ENCODE data around the gene ADAMTSL5.

ADAMTSL5 gene

DNA sequence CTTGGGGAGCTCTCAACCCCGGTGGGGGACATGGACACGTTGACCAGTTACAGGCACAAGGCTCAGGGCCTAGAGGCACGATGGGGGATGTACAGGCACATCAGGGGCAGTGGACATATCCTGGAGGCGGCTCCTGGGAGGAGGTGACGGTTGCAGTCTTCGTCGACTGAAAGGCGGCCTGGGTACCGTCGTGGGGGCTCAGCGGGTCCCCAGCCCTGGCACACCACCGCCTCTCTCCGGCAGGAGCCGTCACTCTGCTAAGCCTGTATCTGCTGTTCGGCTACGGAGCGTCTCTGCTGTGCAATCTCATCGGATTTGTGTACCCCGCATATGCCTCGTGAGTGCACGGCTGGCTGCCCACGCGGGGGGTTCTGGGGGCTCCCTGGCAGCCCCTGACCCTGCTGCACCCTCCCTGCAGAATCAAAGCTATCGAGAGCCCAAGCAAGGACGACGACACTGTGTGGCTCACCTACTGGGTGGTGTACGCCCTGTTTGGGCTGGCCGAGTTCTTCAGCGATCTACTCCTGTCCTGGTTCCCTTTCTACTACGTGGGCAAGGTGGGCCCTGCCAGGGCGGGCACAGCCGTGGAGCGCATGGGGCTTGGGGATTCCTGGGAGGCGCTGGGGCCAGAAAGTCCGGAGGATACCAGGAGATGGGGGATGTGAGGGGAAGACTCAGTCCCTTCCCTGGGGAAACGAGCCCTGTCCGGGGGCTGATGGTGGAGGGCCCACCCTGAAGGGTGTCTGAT is 17.6 kb downstream of the ADAMTSL5 start:
- DNase-seq, result no peak

DNA sequence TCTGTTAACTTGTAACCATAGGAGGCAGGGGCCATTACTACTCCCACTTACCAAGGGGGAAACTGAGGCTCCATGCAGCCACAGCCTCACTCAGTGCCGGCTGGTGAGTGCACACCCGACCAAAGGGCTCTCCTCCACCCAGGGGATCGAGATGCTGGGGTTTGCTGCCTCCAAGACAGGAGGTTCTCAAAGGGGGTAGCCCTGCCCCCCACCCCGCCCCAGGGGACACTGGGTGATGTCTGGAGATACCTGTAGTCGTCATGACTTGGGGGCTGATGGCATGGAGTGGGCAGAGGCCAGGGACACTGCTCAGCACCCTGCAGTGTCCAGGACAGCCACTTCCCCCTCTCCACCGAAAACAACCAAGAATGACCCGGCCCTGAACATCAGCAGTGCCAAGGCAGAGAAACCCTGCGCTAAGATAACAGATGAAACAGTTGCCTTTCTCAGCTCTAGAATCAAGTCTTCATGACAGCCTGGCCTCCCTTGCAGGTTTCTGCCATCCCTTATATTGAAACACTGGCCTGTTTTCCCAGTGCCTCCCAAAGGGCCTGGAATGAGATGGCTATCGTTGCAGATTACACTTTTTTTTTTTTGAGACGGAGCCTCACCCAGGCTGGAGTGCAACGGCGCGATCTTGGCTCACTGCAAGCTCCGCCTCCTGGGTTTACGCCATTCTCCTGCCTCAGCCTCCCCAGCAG is 18.6 kb downstream of the ADAMTSL5 start:
- no peak for DNase-seq

DNA sequence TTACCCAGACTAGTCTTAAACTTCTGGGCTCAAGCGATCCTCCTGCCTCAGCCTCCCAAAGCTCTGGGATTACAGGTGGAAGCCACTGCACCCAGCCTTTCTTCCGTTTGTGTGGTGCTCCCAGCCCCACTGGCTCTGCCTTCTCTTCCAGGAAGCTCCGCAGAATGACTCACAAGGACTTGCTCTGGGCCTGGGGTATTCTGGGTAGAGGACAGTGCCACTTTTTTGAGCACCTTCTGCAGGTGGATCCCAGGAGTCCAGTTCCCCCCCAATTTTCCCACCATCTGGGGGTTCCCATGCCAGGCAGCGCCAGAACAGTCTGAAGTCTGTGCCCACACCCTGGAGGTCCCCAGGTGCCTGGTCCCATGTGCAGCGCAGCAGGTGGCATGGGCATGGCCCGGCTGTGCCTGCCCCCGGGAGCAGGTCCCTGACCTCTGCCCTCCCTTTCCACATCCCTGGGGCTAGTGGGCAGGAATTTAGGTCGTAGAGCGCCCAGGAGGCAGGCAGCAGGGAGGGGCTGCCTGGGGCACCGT is 20.3 kb downstream of the ADAMTSL5 start:
- no peak for DNase-seq

DNA sequence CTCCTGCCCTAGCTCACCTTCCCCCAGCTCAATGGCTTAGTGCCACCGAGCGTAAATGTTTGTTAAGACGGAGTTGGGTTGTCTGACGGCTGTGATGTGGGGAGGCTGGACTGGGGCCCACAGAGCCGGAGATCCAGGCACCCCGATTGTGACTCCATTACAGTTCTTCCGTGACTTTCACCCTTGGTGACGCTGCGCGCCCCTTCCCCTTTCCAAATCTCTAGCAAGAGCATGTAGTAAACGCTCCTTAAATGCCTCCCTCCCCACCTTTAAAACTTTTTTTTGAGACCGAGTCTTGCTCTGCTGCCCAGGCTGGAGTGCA is 21.0 kb downstream of the ADAMTSL5 start:
- no peak for DNase-seq

GRCh38 chr19:1491114-1491848 is 21.5 kb downstream of the ADAMTSL5 start, which contains the start of gene REEP6:
REEP6 (plus strand) TSS chr19:1491181; CDS start chr19:1491270, 89 bp downstream.
- DNase-seq, result no peak

GRCh38 chr19:1490311-1491113 is 22.3 kb downstream of the ADAMTSL5 start, which contains the start of gene PCSK4:
PCSK4 (minus strand) TSS chr19:1490350; CDS start chr19:1490346, 4 bp downstream.
- peak; percentile 98 to 99 for DNase-seq

DNA sequence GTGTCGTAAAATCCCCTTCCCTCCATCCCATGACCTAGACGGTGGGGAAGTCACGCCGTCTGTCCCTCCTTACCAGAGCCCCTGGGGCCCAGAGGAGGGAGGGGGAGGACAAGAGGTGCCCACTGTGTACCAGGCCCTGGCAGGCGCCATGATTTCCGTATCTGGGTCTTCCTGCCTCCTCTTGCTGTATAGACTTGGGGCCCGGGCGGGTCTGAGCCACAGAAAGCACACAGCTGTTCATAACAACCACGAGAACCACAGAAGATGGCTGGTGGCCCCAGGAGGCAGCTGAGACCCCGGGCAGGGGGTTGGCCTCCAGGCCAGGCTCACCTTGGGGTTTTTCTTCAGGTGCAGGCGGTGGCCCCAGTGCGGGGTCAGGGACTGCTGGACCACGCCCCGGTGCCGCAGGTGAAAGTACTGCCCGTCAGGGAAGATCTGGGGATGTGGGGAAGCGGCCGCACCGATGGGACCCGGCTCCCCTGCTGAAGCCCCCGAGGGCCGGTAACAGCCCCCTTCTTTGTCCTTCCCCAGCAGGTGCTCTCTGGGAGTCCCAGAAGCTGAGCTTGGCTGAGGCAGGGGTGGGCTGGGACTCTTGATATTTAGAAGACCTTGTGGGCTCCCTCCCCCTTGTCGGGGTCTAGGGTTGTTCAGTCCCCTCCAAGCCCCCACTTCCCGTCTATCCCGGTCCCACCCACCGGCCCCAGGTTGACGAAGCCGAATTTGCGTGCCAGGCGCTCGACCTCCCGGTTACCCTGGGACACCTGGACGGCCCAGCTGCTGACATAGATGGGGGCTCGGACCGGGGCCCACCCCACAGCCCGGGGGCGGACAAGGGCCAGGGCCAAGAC is 23.1 kb downstream of the ADAMTSL5 start:
- no peak for DNase-seq

DNA sequence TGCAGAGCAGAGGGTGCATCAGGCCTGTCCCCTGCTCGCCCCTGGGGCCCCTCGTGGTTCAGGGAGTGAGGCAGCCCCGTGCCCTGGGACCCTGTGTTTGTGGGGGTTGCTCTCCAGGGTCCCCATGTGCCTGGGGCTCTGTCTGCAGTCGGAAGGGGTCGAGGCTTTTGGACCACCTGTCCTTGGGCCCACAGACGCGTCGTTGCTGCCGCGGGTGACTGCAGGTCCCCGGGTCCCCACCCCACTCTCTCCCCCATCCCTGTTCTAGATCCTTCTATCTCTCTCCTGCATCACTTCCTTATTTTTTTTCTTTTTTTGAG is 24.6 kb downstream of the ADAMTSL5 start:
- no peak for DNase-seq

DNA sequence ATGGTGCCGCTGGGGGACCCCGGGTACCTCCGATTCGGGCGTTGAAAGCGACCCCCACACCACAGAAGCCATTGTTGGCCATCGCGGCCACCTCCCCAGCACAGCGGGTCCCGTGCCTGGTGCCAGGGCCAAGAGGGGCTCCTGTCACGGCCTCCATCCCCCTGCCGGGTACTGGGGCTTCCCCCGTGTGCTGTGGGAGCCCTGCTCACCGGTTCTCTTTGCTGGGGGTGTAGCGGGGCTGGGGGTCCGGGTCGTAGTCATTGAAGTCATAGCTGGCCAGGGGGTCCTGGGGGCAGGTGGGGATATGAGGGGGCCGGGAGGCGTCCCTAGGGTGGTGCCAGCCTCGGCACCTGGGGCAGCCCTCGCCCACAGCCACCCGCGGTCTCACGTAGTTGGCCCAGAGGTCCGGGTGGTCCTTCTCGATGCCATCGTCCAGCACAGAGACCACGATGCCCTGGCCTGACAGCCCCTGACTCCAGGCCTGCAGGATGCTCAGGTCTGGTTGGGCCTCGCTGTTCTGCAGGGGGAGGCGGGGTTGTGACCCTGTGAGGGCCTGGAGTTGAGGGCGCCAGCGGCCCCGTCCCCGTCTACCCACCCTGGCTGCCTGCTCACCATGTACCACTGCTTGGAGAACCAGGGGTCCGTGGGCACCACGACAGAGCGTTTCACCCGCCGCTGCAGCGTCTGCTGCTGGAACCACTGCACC is 25.1 kb downstream of the ADAMTSL5 start:
- no peak for DNase-seq

- no peak for DNase-seq
Observed at GRCh38 chr19:1486720-1487575, 25.9 kb downstream of the ADAMTSL5 start.

DNA sequence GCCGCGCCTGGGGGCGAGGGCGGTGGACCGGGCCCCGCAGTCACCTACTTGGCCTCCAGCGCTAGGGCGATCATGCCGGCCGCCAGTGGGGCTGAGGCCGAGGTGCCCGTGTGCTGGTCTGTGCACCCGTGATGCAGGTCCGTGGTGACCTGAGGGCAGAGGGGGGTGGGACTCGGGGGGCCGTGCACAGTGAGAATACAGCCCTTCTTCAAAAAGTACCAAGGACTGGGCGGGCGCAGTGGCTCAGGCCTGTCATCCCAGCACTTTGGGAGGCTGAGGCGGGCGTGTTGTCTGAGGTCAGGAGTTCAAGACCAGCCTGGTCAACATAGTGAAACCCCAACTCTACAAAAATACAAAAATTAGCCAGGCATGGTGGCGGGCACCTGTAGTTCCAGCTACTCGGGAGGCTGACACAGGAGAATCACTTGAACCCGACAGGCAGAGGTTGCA is 28.8 kb downstream of the ADAMTSL5 start:
- DNase-seq, result no peak

GRCh38 chr19:1483131-1483978 is 29.5 kb downstream of the ADAMTSL5 start:
- DNase-seq, result no peak

DNA sequence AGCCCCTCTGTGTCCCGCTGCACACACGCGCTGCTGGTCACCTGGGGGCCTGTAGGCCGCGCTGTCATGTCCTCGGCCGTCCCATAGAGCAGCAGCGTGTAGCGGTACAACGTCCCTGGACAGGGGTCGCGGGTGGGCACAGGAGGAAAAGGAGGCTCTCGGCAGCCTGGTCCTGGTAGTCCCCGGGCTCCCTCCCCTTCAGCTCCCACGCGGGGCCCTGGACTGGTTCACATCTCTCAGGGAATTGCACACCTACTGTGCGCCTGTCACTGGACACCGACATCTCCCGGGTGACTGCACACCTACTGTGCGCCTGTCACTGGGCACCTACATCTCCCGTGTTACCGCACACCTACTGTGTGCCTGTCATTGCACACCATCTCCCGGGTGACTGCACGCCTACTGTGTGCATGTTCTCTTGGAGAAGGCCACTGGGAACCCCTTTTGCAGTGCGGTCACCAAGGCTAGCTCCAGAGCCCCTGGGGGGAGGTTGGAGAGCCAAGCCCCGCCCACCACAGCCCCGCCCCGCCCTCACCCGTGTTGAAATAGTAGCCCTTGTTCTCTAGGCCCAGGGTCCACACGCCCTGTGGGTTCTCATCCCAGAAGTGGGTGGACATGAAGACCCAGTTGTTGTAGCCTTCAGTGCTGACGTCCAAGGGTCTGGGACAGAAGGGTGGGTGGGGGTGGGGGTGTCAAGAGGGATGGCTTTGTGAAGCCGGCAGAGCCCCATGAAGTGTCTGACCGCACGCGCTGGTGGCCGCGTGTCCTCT is 30.3 kb downstream of the ADAMTSL5 start:
- no peak for DNase-seq

DNA sequence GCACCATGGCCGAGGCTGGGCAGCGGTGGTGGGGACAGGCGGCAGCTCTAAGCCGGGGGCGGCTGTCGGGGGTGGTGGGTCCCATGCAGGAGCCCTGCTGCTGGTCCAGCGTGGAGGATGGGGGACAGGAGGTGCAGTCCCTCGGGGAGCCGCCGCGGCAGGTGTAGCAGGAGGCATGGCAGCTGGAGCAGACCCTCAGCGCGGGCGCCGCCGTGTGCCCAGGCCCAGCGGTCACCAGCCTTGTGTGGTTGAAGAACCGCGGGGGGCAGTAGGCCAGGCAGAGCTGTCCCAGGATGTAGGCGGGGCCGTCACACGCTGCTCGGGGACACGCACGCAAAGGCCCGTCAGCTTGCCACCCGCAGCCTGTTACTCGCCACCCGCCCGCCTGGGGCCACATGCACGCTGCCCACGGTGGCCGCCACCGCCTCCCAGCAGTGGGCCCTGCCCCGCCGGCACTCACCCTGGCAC is 30.9 kb downstream of the ADAMTSL5 start:
- DNase-seq, result no peak

DNA sequence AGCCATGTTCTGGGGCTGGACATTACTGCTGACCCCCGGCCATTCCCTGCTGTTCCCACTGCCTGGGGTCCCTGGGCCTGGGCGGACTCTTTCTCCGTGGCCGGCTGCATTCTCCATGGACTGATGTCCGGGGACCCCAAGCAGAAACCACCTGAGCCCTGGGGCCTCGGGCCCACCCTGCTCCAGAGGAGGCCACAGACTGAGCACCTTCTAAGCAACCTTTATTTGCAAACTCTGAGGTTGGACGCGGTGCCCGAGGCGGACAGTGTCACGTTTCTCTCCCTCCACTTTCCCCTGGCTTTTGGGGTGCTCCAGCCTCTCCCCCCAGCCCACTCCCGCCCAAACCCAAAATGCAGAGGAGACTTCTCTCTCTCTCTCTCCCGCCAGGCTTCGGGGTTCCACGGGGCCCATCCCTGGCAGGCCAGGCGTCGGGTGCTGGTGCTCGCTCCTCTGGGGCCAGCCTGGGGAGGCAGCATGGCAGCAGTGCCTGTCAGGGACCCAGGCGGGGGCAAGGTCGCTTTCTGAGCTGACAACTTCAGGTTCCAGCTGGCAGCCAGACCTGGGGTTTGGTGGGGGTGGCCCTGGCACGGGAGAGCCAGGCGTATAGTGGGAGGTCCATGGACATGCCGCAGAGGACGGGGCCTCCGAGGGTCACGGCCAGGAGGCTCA is 31.5 kb downstream of the ADAMTSL5 start:
- DNase-seq, result no peak

DNA sequence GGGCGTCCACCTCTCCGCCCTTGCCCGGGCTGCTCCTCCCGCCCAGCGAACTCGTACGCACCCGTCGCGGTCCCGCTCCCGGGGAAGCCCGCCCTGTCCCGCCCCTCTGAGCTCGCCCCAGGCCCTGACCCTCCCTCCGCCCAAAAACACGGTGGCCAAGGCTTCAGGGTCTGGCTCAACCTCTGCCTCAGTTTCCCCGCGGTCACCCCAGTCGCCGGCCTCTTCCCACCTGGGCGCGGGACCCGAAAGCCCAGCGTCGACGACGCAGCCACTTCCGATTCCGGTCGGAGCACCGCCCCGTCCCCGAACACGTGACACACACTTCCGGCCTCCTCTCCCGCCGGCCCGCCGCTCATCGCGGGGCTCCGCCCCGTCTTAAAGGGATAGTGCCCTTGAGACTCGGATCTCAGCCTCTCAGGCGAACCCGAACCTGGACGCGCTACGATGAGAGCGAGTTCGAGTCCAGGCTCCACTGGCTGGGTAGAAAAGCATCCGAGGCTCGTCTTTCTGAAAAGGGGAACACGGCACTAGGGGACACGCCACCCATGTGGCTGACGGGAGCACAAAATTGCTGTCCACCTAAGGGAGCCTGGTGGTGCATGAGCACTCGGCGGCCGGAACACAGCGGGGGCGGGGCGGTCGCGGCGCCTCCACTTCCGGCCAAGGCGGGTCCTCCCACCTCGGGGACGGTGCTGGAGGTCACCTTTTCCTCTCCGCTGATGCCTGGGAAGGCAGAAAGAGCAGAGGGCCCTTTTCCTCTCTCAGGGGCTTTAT is 33.7 kb downstream of the ADAMTSL5 start, which contains the start of gene C19orf25:
C19orf25 (minus strand) TSS at position 282 of the 774 bp plus-strand sequence. CDS start 312 bp downstream, outside the sequence.
- peak; percentile 91 to 93 for DNase-seq

All from NCI-H2081 (cell line).